BJ (cell line): ENCODE data around the gene ZNF213. TPM values are rescaled to one million over a fixed set of nuclear protein-coding genes. Genes with fewer than 3 reads are reported as not detected.

Experiments used
- CTCF ChIA-PET: fragments of 350-600 bp; formaldehyde crosslinking; extraction: SDS; loops from one replicate; lab custom pipeline; 2021; ENCODE audit warnings: antibody characterized with exemption, inconsistent platforms; lab: Yijun Ruan, JAX
- POLR2A ChIA-PET: fragments of 300-600 bp; sonication (Branson Sonifier 250); formaldehyde crosslinking; extraction: SDS; loops from one replicate; lab custom pipeline; 2021; ENCODE audit warnings: antibody characterized with exemption; lab: Charles Lee
- DNase-seq: peaks from one replicate; pipeline ENCODE4 v3.0.0-alpha.2; 2011; ENCODE audit warnings: low read depth
- H3K27me3 ChIP-seq: 2 replicates; pipeline ENCODE4 v1.6.0; 2011; ENCODE audit warnings: low read length; ENCODE audit not compliant: control insufficient read depth, insufficient read depth
- H3K36me3 ChIP-seq: 2 replicates; pipeline ENCODE4 v1.5.1; 2011; ENCODE audit warnings: low read length; ENCODE audit not compliant: control insufficient read depth, insufficient read depth
- H3K4me3 ChIP-seq: 2 replicates; pipeline ENCODE4 v1.5.1; 2011; ENCODE audit warnings: low read depth, mild to moderate bottlenecking, control low read depth, low read length
- CTCF ChIP-seq: IDR thresholded peaks from 2 replicates; pipeline ENCODE4 v1.5.1; 2011; ENCODE audit warnings: low read depth, mild to moderate bottlenecking, control low read depth, inconsistent platforms, low read length, moderate library complexity; ENCODE audit not compliant: insufficient read depth
- polyA plus RNA-seq: library from polyadenylated mRNA; depleted of rRNA; stranded (reverse); fragments of >200 nt; gene quantifications from 2 replicates; pipeline ENCODE4 v1.2.3, GENCODE V29; 2011

ZNF213 gene
- polyA plus RNA-seq, 1 experiment, result 0.77 TPM

GRCh38 chr16:3101841-3102470 is 32.9 kb upstream of the ZNF213 start:
- TF ChIP-seq CTCF, result no peak
- POLR2A ChIA-PET, result no interaction called here

GRCh38 chr16:3106205-3106928 is 28.5 kb upstream of the ZNF213 start:
- no peaks in the 10 kb centered on the region for H3K27me3 ChIP-seq
- POLR2A ChIA-PET, result interaction anchor here (0.6 kb wide), 2 partner anchors 18 to 52 kb away, joined by 3 to 5 read pairs; no protein-coding TSS in a partner anchor
- DNase-seq, result no peak
- CTCF ChIA-PET, result interaction anchor here (0.9 to 2.3 kb wide), 3 partner anchors 23 to 48 kb away, joined by 3 to 11 read pairs (median 3); no protein-coding TSS in a partner anchor
- no peak for TF ChIP-seq CTCF
- peak overlapping the region; percentile 75 for H3K4me3 ChIP-seq
- H3K36me3 ChIP-seq, result no peaks in the 10 kb centered on the region

More at GRCh38 chr16:3101841-3102470, 32.9 kb upstream of the ZNF213 start:
- no peak for DNase-seq
- H3K36me3 ChIP-seq, result no peaks in the 10 kb centered on the region
- peaks cover 15% of the 10 kb centered on the region for H3K27me3 ChIP-seq
- H3K4me3 ChIP-seq, result no peak overlapping the region
- CTCF ChIA-PET, result interaction anchor here (1.0 to 2.0 kb wide), 4 partner anchors 13 to 43 kb away, joined by 3 to 11 read pairs (median 4); no protein-coding TSS in a partner anchor

GRCh38 chr16:3112058-3112880 is 22.6 kb upstream of the ZNF213 start, which contains the start of gene ZNF205:
TSS of gene ZNF205 (plus strand) at chr16:3112586. CDS start at chr16:3113431, 845 bp downstream.
- TF ChIP-seq CTCF, result no peak

GRCh38 chr16:3112881-3113574 is 21.8 kb upstream of the ZNF213 start:
- no peak for TF ChIP-seq CTCF
- CTCF ChIA-PET, result interaction anchor here (0.8 to 1.8 kb wide), 3 partner anchors 17 to 22 kb away, joined by 3 to 10 read pairs (median 4); partner anchors contain the start of gene ZNF213
- Histone ChIP-seq H3K27me3 (no peaks in the 10 kb centered on the region), H3K36me3 (peaks cover 13% of the 10 kb centered on the region), H3K4me3 (peak overlapping the region; percentile 73)
- POLR2A ChIA-PET, result no interaction called here
- DNase-seq, result no peak

More at GRCh38 chr16:3112058-3112880, 22.6 kb upstream of the ZNF213 start, which contains the start of gene ZNF205:
- Histone ChIP-seq H3K36me3 (peaks cover 12% of the 10 kb centered on the region), H3K4me3 (peak within 1 kb of the TSS; percentile 73), H3K27me3 (no peaks in the 10 kb centered on the region)
- no peak for DNase-seq
- ChIA-PET POLR2A (no interaction called here), CTCF (interaction anchor here (0.8 to 1.8 kb wide), 3 partner anchors 17 to 23 kb away, joined by 4 to 10 read pairs (median 10); partner anchors contain the start of gene ZNF213)
